Measurements from ENCODE around the gene MIPEP. TPM values are rescaled to one million over a fixed set of nuclear protein-coding genes. Genes with fewer than 3 reads are reported as not detected.

MIPEP gene
- total RNA-seq, 1 donor from 2014 or later: 13.0 TPM

DNA sequence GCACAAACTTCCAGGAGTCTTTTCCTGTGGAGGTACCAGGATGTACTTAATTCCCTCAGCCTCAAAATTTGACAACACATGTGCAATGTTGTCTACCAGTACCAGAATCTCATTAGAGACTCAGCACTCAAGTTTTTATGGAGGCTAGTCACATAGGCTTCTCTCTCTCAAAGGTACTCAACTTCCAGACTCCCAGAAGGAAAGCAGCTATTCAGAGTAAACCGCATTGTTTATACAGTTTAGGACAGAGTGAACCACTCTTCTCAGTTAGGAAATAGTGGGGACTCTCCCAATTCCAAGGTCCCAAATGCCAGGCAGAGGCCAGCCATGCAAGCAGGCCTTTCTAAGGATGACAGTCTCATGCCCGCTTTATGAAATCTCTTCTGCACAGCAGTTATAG, 16.6 kb upstream of the MIPEP start:
- DNase-seq (ENCODE audit: low read depth) (peak; percentile 25), FAIRE-seq (no peak)
- Histone ChIP-seq H3K36me3 (ENCODE audit: insufficient read depth, low read length) (no peaks in the 10 kb centered on the region), H2AFZ (ENCODE audit: low read depth, low read length) (no peak overlapping the region), H3K79me2 (ENCODE audit: insufficient read depth, low read length) (no peaks in the 10 kb centered on the region), H3K4me1 (ENCODE audit: insufficient read depth, low read length) (peaks cover 23% of the 10 kb centered on the region), H3K4me3 (ENCODE audit: insufficient read depth, low read depth, low read length) (no peak overlapping the region), H3K9me3 (ENCODE audit: insufficient read depth, low read depth, low read length) (no peaks in the 10 kb centered on the region), H3K9ac (ENCODE audit: low read length) (no peak overlapping the region), H3K4me2 (ENCODE audit: low read length) (peak overlapping the region; percentile 45), H3K27ac (ENCODE audit: low read depth, low read length) (peak overlapping the region; percentile 21), H4K20me1 (ENCODE audit: insufficient read depth, low read length) (no peaks in the 10 kb centered on the region), H3K27me3 (ENCODE audit: insufficient read depth, low read length) (no peaks in the 10 kb centered on the region)
- Mint-ChIP-seq H3K4me3 (ENCODE audit: unreplicated experiment) (no peak overlapping the region), H3K4me1 (ENCODE audit: low read depth, unreplicated experiment) (peaks cover 6% of the 10 kb centered on the region), H3K9me3 (ENCODE audit: unreplicated experiment) (no peaks in the 10 kb centered on the region), H3K27me3 (ENCODE audit: low read depth, unreplicated experiment) (peaks cover 17% of the 10 kb centered on the region), H3K36me3 (ENCODE audit: low read depth, unreplicated experiment) (no peaks in the 10 kb centered on the region), H3K27ac (ENCODE audit: unreplicated experiment) (no peak overlapping the region)
- TF ChIP-seq, protein P1, sequence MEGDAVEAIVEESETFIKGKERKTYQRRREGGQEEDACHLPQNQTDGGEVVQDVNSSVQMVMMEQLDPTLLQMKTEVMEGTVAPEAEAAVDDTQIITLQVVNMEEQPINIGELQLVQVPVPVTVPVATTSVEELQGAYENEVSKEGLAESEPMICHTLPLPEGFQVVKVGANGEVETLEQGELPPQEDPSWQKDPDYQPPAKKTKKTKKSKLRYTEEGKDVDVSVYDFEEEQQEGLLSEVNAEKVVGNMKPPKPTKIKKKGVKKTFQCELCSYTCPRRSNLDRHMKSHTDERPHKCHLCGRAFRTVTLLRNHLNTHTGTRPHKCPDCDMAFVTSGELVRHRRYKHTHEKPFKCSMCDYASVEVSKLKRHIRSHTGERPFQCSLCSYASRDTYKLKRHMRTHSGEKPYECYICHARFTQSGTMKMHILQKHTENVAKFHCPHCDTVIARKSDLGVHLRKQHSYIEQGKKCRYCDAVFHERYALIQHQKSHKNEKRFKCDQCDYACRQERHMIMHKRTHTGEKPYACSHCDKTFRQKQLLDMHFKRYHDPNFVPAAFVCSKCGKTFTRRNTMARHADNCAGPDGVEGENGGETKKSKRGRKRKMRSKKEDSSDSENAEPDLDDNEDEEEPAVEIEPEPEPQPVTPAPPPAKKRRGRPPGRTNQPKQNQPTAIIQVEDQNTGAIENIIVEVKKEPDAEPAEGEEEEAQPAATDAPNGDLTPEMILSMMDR (IDR thresholded peaks at IDR 0.05; ENCODE audit: insufficient read depth, low read depth, low read length): no peak
- TF ChIP-seq EZH2 (IDR thresholded peaks at IDR 0.05; ENCODE audit: insufficient read depth, low read length): no peak

DNA sequence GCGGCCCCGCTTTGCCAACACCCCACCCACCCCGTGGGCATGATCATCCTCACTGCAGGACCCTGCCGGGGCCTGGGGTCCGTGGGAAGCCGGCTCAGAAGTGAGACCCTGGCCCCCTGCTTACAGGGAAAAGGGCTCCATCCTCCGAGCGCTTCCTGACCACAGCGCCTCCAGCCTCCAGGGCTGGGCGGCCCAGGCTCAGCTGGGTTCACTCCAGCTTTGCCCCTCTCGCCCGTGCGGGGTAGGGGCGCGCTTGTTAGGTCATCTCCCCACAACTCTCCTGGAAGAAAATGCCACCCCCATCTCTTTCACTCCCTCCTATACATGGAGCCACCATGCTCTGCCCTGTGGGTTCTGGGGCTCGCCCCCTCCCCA, 14.7 kb upstream of the MIPEP start:
- Histone ChIP-seq H3K27ac (ENCODE audit: low read depth, low read length) (no peak overlapping the region), H3K9me3 (ENCODE audit: insufficient read depth, low read depth, low read length) (no peaks in the 10 kb centered on the region), H3K9ac (ENCODE audit: low read length) (no peak overlapping the region), H3K4me3 (ENCODE audit: insufficient read depth, low read depth, low read length) (no peak overlapping the region), H4K20me1 (ENCODE audit: insufficient read depth, low read length) (no peaks in the 10 kb centered on the region), H3K27me3 (ENCODE audit: insufficient read depth, low read length) (no peaks in the 10 kb centered on the region), H3K4me1 (ENCODE audit: insufficient read depth, low read length) (peaks cover 27% of the 10 kb centered on the region), H3K36me3 (ENCODE audit: insufficient read depth, low read length) (no peaks in the 10 kb centered on the region), H2AFZ (ENCODE audit: low read depth, low read length) (no peak overlapping the region), H3K79me2 (ENCODE audit: insufficient read depth, low read length) (no peaks in the 10 kb centered on the region), H3K4me2 (ENCODE audit: low read length) (peak overlapping the region; percentile 58)
- no peak for DNase-seq (ENCODE audit: low read depth)
- no peak for FAIRE-seq
- H3K36me3 Mint-ChIP-seq (ENCODE audit: low read depth, unreplicated experiment): no peaks in the 10 kb centered on the region
- H3K27ac Mint-ChIP-seq (ENCODE audit: unreplicated experiment): no peak overlapping the region
- no peak overlapping the region for H3K4me3 Mint-ChIP-seq (ENCODE audit: unreplicated experiment)
- H3K9me3 Mint-ChIP-seq (ENCODE audit: unreplicated experiment): no peaks in the 10 kb centered on the region
- H3K4me1 Mint-ChIP-seq (ENCODE audit: low read depth, unreplicated experiment): peaks cover 10% of the 10 kb centered on the region
- H3K27me3 Mint-ChIP-seq (ENCODE audit: low read depth, unreplicated experiment): peaks cover 17% of the 10 kb centered on the region
- TF ChIP-seq EZH2 (IDR thresholded peaks at IDR 0.05; ENCODE audit: insufficient read depth, low read length): no peak
- TF ChIP-seq, protein P1 (IDR thresholded peaks at IDR 0.05; ENCODE audit: insufficient read depth, low read depth, low read length): no peak

DNA sequence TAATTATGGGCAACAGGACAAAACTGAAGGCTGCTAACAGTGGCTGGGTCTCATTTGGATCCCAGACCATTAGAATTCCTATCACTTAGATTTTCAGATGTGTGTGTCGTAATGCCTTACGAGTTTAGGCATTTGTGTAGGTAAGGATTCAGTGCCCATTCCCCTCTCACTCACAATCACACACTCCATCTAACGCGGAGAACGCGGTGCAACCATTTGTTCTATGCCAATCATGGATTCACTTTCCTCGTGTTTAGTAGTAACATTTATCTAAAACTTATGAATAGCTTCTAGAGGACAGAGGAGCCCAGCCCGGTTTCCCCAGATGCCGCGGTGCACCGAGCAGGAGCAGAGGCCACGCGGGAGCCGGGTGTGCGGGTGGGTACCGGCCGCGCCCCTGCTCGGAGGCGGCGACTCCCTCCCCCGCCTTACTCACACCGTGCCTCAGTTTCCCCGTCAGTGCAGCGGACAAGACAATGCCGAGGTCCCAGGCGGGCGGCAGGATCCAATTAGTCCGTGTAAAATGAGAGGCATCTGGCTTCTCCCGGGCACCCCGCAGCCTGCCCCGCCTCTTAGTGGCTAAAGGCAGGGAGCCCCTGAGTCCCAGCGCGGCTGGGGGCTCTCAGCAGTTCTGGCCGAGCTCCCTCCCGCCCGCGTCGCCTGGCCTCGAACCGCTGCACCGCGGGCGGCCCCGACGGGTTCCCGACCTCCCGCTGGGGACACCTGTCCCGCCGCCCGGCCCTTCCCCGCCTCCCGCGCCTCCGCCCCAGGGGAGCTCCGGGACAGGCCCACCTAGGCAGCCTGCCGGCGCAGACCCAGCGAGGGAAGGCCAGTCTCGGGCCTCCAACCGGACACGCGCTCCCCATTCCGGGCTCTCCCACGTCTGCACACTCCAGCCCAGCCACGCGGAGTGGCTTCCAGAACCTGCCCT, 14.0 kb upstream of the MIPEP start:
- Mint-ChIP-seq H3K27me3 (ENCODE audit: low read depth, unreplicated experiment) (peaks cover 17% of the 10 kb centered on the region), H3K4me3 (ENCODE audit: unreplicated experiment) (no peak overlapping the region), H3K27ac (ENCODE audit: unreplicated experiment) (no peak overlapping the region), H3K4me1 (ENCODE audit: low read depth, unreplicated experiment) (peaks cover 10% of the 10 kb centered on the region), H3K36me3 (ENCODE audit: low read depth, unreplicated experiment) (no peaks in the 10 kb centered on the region), H3K9me3 (ENCODE audit: unreplicated experiment) (no peaks in the 10 kb centered on the region)
- TF ChIP-seq EZH2 (IDR thresholded peaks at IDR 0.05; ENCODE audit: insufficient read depth, low read length): peak; percentile 38
- TF ChIP-seq, protein P1 (IDR thresholded peaks at IDR 0.05; ENCODE audit: insufficient read depth, low read depth, low read length): no peak
- FAIRE-seq: no peak
- no peaks in the 10 kb centered on the region for H4K20me1 ChIP-seq (ENCODE audit: insufficient read depth, low read length)
- H2AFZ ChIP-seq (ENCODE audit: low read depth, low read length): peak overlapping the region; percentile 38
- no peak overlapping the region for H3K4me3 ChIP-seq (ENCODE audit: insufficient read depth, low read depth, low read length)
- H3K4me1 ChIP-seq (ENCODE audit: insufficient read depth, low read length): peaks cover 27% of the 10 kb centered on the region
- H3K27ac ChIP-seq (ENCODE audit: low read depth, low read length): no peak overlapping the region
- no peaks in the 10 kb centered on the region for H3K27me3 ChIP-seq (ENCODE audit: insufficient read depth, low read length)
- no peaks in the 10 kb centered on the region for H3K79me2 ChIP-seq (ENCODE audit: insufficient read depth, low read length)
- H3K36me3 ChIP-seq (ENCODE audit: insufficient read depth, low read length): no peaks in the 10 kb centered on the region
- no peak for DNase-seq (ENCODE audit: low read depth)
- peak overlapping the region; percentile 58 for H3K4me2 ChIP-seq (ENCODE audit: low read length)
- no peak overlapping the region for H3K9ac ChIP-seq (ENCODE audit: low read length)
- no peaks in the 10 kb centered on the region for H3K9me3 ChIP-seq (ENCODE audit: insufficient read depth, low read depth, low read length)
